GM18951 (cell line): Measurements from ENCODE around the gene KAZN.

Source experiments
- POLR2A ChIP-seq: IDR thresholded peaks from 4 replicates; pipeline ENCODE4 v1.6.1; 2011; ENCODE audit warnings: mild to moderate bottlenecking; ENCODE audit not compliant: insufficient read length, insufficient read depth; ENCODE audit errors: extremely low read depth
- in situ Hi-C: fragments of 300-500 bp; cut with MboI; formaldehyde crosslinking; loops from one replicate; pipeline ENCODE4 v1.12.0; 2022; ENCODE audit warnings: low sequenced_read_pairs, mixed read lengths, inconsistent platforms; ENCODE audit not compliant: unreplicated experiment

The KAZN gene

DNA sequence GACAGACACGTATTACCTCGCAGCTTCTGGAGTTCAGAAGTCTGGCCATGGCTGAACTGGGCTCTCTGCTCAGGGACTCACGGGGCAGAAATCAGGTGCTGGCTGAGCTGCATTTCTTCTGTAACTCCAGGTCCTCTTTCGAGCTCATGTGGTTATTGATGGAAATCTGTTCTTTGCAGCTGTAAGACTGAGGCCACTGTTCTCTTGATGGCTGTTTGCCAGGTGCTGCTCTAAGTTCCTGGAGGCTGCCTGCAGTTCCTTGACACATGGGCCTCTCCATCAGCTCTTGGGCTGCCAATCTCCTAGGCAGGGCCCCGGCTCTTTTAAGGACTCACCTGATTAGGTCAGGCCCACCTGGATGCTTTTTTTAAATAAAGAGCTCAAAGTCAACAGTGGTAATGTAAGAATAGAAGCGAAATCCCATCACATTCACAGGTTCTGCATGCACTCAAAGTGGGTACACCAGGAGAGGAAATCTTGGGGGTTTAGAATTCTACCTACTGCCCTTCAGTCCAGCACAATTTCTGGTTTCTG, 139.1 kb downstream of the KAZN start:
- in situ Hi-C loops = no loop called here
- TF ChIP-seq POLR2A = no peak

GRCh38 chr1:14738235-14738634, 139.8 kb downstream of the KAZN start:
- TF ChIP-seq POLR2A = no peak
- in situ Hi-C loops = no loop called here

DNA sequence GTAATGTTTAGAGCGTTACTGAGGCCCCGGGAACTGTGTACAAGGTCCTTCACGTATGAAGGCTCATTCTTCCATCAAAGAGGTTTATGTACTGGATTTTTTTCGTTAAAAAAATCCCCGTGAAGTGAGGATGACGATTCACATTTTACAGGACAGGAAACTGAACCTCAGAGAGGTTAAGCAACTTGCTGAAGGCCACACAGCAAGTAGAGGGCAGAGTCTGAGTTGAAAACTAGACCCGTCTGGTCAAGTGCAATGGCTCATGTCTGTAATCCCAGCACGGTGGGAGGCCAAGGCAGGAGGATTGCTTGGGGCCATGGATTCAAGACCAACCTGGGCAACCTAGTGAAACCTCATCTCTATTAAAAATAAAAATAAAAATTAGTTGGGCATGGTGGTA, 140.2 kb downstream of the KAZN start:
- in situ Hi-C loops = no loop called here
- TF ChIP-seq POLR2A = no peak

DNA sequence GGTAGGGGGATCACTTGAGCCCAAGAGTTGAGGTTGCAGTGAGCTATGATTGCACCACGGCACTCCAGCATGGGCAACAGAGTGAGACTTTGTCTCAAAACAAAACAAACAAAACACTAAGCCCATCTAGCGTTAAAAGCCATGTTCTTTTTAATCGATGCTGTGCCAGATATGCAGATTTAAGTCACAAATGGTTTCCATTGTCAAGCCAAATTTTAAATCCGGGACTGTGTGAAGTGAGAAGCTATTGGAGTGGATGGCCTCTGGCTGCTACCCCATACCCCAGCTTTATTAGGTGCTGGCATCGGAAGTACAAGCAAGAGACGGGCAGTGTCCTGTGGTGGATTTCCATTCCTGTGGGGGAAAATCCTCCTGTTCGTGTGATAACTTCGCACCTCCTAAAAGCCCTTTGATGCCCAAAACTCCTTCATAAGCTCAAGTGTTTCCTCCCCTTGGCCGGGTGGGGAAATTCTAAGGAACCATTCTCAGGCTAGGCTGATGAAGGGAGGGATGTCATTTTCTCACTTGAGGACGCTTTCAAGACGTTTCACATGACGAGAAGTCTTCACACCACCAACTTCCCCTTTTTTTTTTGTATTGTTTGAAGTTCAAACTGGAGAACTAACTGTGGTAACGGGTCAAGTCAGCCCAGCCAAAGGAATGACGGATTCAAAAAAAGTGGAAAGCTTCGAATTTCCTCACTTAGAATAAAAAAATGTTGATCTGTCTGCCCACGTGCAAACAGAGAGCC, 140.8 kb downstream of the KAZN start:
- in situ Hi-C loops = no loop called here
- no peak for TF ChIP-seq POLR2A

GRCh38 chr1:14740016-14740415, 141.5 kb downstream of the KAZN start:
- in situ Hi-C loops = no loop called here
- no peak for TF ChIP-seq POLR2A

GRCh38 chr1:14741082-14741481, 142.6 kb downstream of the KAZN start:
- in situ Hi-C loops = no loop called here
- no peak for TF ChIP-seq POLR2A

- in situ Hi-C loops = no loop called here
Measured at GRCh38 chr1:14741532-14741931, 143.0 kb downstream of the KAZN start.

GRCh38 chr1:14742181-14742980, 143.9 kb downstream of the KAZN start:
- in situ Hi-C loops = no loop called here
- TF ChIP-seq POLR2A = no peak

More at GRCh38 chr1:14741532-14741931, 143.0 kb downstream of the KAZN start:
- no peak for TF ChIP-seq POLR2A

- in situ Hi-C loops = no loop called here
- TF ChIP-seq POLR2A = no peak
Measured at GRCh38 chr1:14743368-14743767, 144.9 kb downstream of the KAZN start.

- no peak for TF ChIP-seq POLR2A
- in situ Hi-C loops = no loop called here
Measured at GRCh38 chr1:14745001-14745720, 146.7 kb downstream of the KAZN start.

DNA sequence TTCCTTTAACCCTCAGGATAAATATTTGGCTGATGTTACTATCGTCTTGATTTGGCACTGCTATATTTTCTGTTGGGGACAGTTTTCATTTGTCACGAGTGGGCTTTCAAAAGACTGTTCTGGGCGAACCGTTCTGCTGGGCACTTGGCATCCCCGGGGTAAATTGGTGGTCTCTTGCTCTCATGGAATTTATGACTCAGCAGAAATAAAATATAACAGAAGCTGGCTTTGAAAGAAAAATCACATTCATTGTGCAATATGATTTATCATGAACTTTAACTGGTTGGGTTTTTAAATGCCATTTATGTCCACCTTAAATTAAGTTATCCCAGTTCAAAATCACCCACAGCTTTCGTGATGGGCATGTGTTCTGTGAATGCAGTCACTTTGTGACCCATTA, 147.3 kb downstream of the KAZN start:
- in situ Hi-C loops = no loop called here
- no peak for TF ChIP-seq POLR2A

GRCh38 chr1:14746393-14746792, 147.9 kb downstream of the KAZN start:
- in situ Hi-C loops = no loop called here
- no peak for TF ChIP-seq POLR2A

GRCh38 chr1:14748151-14748550, 149.7 kb downstream of the KAZN start:
- TF ChIP-seq POLR2A = no peak
- in situ Hi-C loops = no loop called here
